ENCODE measurements around the gene ABCA2.
A peak's percentile ranks its signal among the peaks of the same experiment; 100 is the strongest.

Gene ABCA2

DNA sequence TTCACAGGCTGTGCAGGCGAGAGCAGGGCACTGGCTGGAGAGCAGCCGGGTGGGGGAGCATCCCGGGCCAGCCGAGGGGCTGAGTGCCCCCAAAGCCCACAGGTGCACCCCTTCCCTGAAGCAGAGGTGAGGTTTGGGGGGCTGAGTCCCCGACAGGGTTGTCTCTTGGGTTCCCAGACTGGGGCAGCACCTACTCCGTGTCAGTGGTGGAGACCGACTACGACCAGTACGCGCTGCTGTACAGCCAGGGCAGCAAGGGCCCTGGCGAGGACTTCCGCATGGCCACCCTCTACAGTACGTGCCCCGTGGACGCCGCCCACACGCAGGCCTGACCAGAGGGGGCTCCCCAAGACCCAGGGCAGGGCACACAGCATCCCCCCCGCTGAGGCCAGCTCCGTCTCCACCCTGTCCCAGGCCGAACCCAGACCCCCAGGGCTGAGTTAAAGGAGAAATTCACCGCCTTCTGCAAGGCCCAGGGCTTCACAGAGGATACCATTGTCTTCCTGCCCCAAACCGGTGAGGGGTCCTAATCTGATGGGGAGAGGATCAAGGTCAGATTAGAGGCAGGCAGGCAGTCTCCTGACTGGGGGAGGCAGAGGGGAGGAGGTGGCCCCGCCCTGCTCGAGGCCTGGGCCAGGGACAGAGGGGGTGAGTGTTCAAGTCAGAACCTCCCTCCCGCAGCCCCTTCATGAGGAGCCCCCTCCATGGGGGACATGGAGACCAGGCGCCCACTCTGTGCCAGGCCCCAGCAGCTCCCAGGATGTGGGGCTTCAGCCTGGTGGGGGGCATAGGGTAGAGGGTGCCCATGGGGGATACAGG is 48.1 kb downstream of the ABCA2 start:
- DNase-seq (ENCODE audit: low read depth in 2 of 2), result no peak

DNA sequence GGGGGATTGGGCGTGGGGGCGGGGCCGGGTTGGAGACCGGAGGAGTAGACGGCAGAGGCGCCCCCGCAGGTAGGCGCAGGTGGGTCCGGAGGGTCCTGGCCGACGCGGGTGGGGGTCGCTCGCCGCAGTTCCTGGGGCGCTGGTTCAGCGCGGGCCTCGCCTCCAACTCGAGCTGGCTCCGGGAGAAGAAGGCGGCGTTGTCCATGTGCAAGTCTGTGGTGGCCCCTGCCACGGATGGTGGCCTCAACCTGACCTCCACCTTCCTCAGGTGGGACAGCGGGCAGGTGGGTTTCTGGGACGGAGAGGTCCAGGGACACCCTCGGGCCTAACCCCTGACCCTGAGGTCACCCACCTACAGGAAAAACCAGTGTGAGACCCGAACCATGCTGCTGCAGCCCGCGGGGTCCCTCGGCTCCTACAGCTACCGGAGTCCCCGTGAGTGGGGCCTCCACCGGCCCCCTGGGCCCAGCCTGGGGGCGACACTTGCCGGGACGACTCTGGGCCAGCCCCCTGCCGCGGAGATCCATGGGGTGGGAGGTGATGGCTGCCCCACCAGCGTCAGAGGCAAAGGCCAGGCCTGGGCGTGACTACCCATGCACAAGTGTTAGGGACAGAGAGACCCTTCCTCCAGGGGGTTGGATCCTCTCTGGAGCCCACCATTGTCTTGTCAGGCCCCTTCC is 49.0 kb downstream of the ABCA2 start:
- DNase-seq (ENCODE audit: low read depth in 2 of 2), result no peak

DNA sequence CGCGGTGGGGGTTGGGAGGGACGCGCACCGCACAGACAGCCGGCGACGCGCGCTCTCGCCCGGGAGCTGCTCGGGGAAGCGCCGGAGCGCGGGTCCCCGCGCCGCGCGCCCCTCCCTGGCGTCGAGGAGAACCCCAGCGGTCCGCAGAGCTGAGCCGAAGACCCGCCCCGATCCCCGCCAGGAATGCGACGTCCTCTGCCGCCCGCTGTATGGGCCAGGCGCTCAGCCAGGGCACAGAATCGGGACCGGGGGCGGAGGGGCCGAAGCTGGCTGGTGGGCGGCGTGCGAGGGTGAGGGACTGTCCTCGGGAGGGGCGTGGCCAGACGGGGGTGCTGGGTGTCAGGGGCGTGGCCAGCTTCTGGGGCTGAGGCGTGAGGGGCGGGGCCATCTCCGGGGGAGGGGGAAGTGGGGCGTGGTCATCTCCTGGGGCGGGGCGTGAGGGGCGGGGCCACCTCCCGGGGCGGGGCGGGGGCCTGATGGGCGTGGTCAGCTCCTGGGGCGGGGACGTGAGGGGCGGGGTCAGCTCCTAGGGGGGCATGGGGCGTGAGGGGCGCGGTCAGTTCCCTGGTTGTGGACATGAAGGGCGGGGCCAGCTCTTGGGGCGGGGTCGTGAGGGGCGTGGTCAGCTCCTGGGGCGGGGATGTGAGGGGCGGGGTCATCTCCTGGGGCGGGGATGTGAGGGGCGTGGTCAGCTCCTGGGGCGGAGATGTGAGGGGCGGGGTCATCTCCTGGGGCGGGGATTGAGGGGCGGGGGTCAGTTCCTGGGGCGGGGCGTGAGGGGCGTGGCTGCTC is 49.8 kb downstream of the ABCA2 start:
- DNase-seq (ENCODE audit: low read depth in 2 of 2), result peak; percentile 43 to 57

DNA sequence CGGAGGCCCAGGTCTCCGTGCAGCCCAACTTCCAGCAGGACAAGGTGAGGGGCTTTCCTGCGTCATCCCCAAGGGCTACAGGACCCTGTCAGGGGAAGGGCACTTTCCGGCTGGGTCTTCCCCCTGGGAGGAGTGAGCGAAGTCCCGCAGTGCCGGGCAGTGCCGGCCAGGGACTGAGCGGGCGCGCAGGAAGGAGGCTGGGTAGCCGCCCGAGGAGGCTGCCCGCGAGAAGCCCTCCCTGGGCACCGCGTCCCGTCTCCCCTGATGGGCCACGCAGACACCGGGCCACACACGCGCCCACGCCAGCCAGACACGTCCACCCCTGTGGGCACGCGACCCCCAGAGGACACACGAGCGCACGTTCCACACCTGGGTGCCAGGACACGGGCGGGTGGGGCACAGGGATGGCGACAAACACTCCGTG is 50.4 kb downstream of the ABCA2 start:
- no peak for DNase-seq (ENCODE audit: low read depth in 2 of 2)

DNA sequence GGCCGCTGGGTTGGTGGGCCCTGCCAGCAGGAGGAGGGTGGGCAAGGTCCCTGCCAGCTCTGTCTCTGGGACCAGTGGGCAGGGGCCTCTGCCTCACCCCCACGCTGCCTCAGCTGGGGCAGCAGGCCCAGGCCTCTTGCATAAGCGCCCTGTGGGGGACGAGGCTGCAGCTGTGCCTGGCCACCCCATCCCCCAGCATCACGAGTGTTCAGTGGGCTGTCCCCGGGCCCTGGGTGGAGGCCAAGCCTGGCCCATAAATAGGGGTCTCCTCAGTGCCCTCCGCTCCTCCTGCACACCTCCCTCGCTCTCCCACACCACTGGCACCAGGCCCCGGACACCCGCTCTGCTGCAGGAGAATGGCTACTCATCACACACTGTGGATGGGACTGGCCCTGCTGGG is 50.8 kb downstream of the ABCA2 start, which contains the start of gene PTGDS:
Gene PTGDS, plus strand, starts transcription at position 282 of the 400 bp plus-strand sequence. Its CDS starts 75 bp downstream, at position 357.
- no peak for DNase-seq (ENCODE audit: low read depth in 2 of 2)

DNA sequence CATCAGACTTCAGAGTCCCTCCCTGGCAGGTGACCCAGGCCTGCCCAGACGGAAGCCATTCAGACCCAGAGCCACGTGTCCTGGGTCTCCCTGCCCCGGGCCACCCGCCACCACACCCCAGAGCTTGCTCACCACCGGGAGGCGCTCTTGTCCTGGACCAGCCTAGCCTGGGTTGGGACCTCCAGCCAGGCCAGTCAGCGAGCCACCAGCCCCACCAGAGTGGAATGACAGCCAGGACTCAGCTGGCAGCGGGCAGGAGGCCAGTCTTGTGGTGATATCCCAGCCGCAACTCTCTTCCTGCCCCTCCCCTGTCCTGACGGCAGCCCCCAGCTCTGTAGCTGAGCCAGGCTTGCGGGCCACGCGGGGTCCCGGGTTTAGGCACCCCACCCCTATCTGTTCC is 52.4 kb downstream of the ABCA2 start:
- DNase-seq (ENCODE audit: low read depth in 2 of 2), result no peak

DNA sequence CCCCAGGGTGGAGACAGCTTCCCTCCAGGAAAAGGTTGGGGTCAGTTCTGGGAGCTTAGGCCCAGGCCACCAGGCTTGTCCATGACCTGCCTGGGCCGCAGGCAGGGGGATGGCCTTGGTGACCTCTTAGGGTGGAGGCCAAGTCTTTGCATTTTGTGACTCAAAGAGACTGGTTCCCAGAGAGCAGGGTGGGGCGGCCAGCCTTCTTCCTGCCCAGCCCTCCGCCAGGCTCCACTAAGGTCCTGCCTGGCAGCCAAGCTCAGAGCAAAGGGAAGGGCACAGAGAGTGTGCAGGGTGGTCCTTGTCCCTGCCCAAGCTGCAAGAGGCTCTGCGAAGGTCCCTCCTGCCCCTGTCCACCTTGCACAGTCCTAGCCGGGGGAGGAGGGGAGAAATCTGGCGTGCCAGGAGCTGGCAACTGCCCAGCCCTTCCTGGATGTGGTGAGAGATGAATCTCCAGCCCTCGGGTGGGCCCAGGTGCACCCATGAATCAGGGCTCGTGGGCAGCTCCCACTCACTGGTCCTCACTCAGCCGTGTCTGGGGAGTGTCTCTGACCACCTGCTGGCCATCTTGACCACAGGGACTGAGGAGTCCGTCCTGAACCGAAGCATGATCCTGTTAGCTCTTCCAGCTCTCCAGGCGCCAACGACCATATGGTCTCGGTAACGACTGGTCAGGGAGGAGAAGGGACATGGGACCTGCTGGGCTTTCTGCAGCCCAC is 53.1 kb downstream of the ABCA2 start:
- no peak for DNase-seq (ENCODE audit: low read depth in 2 of 2)

DNA sequence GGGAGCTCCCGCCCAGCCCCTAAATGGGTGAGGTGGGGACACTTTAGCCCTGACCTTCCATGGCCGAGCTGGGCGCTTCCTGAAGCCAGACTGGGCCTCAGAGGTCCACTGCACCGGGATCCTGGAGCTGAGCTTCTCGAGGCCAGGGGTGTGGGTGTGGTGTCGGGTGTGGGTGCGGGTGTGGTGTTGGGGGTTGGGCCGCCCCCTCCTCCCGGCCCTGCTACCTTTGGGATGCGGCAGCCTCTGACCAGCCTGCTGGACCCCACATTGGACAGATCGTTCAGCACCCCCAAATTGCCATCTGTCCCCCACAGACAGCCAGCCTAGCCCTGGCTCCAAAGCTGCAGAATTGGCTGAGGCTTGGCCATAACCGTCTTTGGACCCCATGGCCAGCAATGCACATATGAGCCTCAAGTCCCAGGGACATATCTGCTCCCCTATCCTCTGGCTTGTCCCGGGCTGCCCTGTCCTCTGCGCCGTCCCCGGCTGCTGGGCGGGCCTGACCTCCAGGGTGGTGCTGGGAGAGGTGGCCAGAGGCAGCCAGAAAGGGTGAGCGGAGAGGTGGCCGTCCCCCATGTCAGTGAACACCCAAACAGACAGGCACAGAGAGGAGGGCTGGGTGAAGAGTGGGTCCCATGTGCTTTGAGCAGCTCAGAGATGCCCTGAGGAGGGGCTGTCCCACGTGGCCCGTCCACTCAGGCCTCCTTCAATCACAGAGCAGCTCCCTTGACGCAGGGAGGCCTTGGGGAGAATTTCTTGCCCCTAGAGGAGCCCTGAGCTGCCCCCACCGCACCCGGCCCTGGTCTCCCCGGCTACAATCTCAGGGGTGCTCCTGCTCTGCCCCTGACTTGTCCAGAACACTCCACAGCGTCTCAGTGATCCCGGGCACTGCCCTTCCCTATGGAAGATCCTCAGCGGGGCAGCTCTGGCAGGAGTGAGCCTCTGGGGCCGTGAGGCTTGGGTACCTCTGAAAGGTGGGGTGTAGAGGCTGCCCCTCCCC is 54.1 kb downstream of the ABCA2 start:
- DNase-seq (ENCODE audit: low read depth in 2 of 2), result no peak

DNA sequence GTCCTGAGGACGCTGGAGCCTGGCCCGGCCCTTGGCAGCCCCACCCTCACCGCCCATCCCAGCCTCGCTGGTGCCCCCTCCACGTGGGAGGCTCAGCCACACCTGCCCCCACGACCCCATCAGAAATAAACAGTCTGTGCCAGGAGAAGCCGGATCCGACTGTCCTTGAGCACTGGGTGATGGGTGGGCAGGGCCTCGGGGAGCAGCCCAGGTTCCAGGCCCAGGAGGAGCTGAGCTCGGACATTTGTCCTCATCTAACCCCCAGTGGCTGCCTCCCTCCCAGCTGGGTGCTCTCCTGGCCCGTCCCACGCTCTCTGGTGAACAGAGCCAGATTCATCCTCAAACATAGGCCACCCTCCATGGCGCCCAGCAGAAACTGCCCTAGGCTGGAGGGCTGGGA is 55.3 kb downstream of the ABCA2 start:
- no peak for DNase-seq (ENCODE audit: low read depth in 2 of 2)

DNA sequence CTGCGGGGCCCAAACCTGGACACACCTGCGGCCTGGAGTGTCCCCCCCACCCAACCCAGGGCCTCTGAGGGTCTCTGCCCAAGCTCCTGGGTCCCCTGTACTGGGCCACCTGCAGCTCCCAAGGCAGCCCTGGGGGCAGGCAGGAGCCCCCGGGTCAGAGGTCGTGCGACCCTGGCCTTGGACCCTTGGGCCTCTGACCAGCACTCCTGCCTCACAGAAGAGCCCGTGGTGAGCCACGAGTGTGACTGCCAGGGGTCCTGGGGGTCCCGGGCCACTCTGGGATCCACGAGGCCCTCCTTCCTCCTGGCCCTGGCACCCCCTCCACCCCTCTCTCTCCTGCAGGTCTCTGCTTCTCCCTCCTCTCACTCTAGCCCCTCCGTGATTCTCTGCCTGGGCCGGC is 55.7 kb downstream of the ABCA2 start:
- no peak for DNase-seq (ENCODE audit: low read depth in 2 of 2)

DNA sequence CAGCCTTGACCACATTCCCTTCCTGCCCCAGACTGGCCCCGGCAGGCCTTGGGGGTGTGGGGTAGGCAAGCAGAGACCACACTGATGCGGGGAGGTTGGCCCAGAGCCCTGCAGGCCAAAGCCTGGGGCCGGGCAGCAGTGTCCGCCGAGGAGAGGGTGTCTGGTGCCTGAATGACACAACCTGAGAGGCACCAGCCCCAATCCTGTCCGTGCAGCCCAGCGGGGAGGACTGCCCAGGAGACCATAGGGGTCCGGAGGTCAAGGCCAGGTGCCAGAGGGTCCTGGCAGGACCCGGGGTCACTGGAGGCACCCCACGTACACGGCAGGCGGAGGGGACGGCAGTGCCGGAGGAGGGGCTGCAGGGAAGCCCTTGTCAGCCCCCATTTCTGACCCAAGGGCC is 56.3 kb downstream of the ABCA2 start:
- DNase-seq (ENCODE audit: low read depth in 2 of 2), result no peak

DNA sequence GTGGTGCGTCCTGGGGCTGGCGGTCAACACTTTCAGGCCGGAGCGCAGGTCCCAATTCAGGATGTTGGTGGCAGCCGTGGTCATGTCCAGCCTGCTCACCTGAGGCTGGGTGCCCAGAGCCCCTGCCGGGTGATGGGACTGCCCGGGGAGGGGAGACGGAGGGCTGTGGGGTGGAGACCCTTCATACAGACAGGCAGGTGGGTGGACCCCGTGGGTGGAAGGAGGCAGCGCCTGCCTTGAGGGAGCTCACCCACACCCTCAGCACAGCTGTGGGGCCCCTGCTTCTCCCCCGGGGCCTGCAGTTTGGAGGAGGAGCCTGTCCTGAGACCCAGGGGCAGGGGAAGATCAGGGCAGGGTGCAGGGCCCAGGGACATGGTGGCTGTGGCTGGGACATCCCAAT is 57.7 kb downstream of the ABCA2 start:
- DNase-seq (ENCODE audit: low read depth in 2 of 2), result no peak

DNA sequence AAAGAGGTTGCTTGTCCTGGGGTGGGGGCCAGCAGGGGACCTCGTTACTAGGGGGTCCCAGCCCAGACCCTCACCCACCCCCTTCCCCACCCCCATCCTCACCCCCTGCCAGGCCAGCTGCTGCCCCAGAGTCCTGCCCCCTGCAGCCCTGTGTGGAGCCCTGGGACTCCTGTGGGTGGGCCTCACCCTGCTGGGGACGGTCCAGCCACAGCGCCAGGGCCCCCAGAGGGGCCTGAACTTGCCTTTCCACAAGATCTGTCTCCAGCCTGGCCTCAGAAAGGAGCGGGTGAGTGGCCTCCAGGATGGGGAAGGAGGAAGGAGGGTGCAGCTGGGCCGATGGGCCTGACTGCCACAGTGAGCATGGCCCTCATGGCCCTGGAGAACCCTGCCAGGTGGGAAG is 58.3 kb downstream of the ABCA2 start:
- no peak for DNase-seq (ENCODE audit: low read depth in 2 of 2)

DNA sequence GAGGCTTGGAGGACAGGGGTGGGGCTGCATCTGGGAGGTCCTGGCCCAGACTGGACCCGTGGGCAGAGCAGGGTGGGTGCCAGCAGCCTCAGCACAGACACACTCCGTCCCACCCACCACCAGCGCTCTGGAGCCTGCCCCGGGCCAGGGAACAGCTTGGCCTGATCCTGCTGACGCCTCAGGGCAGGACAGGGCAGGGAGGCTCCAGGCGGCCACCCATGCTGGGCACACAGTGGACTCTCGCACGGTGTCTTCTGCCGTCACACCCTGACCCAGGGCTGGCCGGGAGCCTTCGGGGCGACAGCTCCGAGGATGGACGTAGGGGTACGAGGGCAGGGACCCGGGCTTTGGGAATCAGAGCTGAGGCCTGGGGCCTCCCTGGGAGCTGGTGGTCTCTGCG is 58.9 kb downstream of the ABCA2 start:
- DNase-seq (ENCODE audit: low read depth in 2 of 2), result no peak

DNA sequence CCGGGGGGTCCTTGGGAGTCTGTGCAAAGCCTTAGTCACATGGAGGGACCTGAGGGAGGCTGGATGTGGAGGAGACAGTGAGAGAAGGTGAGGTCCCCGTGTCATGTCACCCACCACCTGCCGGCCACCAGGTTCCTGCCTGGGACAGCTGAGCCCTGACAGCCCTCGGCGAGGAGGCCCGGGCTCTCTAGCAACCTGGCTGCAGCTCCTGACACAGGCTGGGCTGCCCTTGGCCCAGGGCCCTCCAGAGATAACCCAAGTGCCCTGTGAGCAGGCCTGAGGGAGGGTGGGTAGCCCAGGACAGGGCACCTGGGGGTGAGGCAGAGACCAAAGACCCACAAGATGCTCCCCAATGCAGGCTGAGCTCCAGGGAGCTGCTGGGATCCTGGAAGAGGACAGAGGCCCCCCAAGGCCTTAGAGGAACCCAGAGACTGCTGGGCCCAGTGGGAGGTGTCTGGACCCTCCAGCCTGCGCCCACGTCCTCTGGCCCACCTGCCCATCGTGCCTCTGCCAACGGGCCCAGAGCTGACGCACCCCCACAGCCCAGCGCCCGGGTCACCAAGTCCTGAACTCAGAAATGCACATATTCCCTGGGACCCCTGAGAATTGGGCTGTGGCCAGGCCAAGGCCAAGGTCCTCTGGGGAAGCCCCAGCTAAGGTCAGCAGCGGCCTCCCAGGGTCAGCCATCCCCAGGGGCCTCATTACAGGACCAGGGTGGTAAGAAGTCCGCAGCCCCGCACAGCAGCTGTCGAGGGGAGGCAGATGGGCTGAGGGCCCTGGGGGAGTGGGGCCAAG is 59.5 kb downstream of the ABCA2 start:
- no peak for DNase-seq (ENCODE audit: low read depth in 2 of 2)

DNA sequence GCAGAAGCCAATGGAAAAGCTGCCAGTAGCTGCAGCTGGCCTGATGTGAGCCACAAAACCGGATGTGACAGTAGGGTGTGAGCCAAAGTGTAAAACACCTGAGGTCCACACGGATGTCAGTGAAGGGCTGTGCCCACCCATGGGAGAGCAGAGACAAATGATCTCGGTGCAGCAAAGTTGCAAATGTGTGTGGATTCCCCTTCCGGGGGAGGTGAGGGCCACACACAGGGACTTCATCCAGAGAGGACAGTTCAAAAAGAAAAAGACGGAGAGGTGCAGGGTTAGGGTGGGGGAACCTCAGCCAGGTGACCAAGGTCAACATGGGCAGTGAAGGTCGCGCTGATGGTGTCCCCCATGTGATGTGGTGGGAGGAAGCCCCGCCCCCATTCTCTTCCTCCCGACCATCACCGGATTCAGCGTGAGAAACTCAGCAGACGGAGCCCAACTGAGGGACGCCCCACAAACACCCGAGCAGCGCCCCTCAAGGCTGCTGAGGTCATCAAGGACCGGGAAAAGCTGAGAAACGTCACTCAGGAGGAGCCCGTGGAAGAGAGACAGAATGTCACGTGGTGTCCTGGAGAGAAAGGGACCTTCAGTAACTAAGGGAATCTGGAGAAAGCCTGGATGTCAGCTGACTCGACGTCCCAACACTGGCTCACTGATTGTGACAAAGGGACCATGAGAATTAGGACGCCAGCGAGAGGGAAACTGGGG is 62.1 kb downstream of the ABCA2 start:
- DNase-seq (ENCODE audit: low read depth in 2 of 2), result no peak

DNA sequence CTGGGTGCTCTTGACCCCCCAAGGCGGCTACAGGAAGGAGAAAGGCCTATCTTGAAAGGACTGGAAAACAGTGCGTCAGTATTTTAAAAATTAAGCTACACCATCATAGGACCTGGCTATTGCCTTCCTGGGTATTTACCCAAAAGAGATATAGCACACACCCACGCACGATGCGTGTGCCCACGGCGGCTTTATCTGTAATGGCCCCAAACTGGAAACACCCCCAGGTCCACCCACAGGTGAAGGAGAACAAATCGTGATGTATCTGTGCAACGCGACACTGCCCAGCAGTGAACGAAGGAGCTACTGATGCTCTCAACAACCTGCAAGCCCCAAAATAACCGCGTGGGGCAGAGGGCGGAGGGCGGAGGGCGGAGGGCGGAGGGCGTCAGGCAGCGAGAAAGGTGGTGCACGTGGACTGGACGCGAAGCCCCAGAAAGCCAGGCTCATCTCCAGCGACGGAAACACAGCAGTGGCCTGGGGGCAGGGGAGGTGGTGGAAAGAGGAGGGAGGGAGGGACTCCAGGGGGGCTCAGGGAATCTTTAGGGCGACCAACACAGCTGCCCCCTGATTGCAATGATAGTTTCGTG is 63.1 kb downstream of the ABCA2 start:
- DNase-seq (ENCODE audit: low read depth in 2 of 2), result no peak

DNA sequence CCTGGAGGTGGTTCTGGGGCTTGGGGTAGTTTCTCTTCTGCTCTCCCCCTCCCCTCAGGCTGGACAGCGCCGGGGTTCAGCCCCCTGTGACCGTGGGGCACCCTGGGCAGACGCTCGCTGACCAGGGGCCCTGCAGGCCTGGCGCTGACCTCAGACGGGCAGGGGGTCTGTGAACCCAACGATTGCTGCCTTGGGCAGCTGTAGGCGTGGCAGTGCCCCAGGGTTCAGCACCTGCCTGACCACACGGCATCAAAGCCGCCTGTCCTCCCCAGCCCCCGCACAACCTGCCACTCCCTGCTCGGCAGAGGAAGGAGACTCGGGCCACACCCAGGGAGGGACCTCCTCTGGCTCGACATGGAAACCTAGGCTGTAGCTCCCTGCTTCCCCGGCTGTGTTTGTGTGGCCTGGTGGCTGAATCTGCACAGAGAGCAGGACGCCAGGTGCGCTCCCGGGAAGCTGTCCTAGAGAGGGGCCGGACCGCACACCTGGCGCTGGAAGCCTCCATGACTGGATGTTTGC is 63.8 kb downstream of the ABCA2 start:
- DNase-seq (ENCODE audit: low read depth in 2 of 2), result no peak
